Left kidney (tissue), 2 donors: Measurements from ENCODE around the gene DCAF8L2. TPM values are rescaled to one million over a fixed set of nuclear protein-coding genes. Genes with fewer than 3 reads are reported as not detected.
"Not testable (repeated sequence)": the region's sequence is repeated elsewhere in the genome, so short reads cannot be mapped to it uniquely, and the experiment has no call there.

Experiments
- DNase-seq: peaks from one replicate; pipeline ENCODE4 v3.0.0-alpha.2; 2013
- polyA plus RNA-seq: library from polyadenylated mRNA; unstranded; fragments of 120-200 nt; gene quantifications from one replicate; pipeline ENCODE4 v1.2.1, GENCODE V29; 2013; ENCODE audit not compliant: insufficient read length

The DCAF8L2 gene
- polyA plus RNA-seq, 1 donor, result not detected

DNA sequence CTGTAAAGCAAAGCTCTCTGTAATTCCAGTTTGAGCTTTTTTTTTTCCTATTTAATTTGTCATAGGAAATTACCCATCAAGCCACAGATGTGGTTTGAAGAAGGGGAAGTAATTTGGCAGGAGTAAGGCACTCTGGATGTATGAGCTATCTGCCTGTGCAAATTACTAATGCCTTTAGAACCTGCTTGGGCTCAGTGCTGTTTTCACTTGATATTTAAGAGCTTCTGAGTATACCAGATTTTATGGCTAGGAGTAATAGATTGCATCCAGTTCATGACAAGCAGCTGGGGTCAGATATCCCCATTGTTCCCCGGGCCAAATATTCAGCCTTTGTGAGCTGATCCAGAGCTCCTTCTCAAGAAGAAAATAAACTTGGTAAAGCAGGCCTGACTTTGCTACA is 89.1 kb downstream of the DCAF8L2 start:
- no peak for DNase-seq

- no peak for DNase-seq
Measured at GRCh38 chrX:27680726-27681125, 90.6 kb downstream of the DCAF8L2 start.

GRCh38 chrX:27683566-27684208 is 93.5 kb downstream of the DCAF8L2 start:
- not testable (repeated sequence) for DNase-seq

- DNase-seq, result no peak
Measured at GRCh38 chrX:27694667-27695066, 104.5 kb downstream of the DCAF8L2 start.

GRCh38 chrX:27706526-27706925 is 116.4 kb downstream of the DCAF8L2 start:
- no peak for DNase-seq

DNA sequence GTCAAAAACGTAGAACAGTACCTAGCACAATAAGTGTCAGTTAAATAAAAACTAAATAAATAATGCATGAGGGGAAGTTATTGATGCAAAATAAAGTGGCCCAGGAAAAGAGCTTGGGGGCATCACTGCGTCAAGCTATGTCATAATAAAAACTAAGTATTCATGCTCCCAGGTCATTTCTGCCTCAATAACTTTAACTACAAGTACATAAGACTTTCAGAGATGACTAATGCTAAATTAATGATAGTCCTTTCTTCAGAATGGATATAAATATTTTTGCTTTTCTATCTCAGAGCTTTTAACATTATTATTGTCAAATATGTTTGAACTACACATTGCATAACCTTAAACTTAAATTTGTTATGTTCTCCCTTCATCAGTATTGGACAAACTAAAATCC is 125.5 kb downstream of the DCAF8L2 start:
- DNase-seq, result no peak

GRCh38 chrX:27728291-27728690 is 138.1 kb downstream of the DCAF8L2 start:
- no peak for DNase-seq

- no peak for DNase-seq
Measured at GRCh38 chrX:27731962-27732361, 141.8 kb downstream of the DCAF8L2 start.

GRCh38 chrX:27735914-27736313 is 145.8 kb downstream of the DCAF8L2 start:
- DNase-seq, result no peak

- DNase-seq, result no peak
Measured at GRCh38 chrX:27740933-27741332, 150.8 kb downstream of the DCAF8L2 start.

DNA sequence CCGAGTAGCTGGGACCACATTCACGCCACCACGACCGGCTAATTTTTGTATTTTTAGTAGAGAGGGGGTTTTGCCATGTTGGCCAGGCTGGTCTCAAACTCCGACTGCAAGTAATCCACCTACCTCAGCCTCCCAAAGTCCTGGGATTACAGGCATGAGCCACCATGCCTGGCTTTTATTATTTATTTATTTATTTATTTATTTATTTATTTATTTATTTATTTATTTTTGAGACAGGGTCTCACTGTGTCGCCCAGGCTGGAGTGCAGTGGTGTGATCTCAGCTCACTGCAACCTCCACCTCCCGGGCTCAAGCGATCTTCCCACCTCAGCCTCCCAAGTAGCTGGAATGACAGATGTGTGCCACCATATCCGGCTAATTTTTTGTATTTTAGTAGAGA is 153.4 kb downstream of the DCAF8L2 start:
- not testable (repeated sequence) for DNase-seq

- DNase-seq, result no peak
Measured at GRCh38 chrX:27746516-27746915, 156.4 kb downstream of the DCAF8L2 start.

- not testable (repeated sequence) for DNase-seq
Measured at GRCh38 chrX:27750298-27750697, 160.2 kb downstream of the DCAF8L2 start.

DNA sequence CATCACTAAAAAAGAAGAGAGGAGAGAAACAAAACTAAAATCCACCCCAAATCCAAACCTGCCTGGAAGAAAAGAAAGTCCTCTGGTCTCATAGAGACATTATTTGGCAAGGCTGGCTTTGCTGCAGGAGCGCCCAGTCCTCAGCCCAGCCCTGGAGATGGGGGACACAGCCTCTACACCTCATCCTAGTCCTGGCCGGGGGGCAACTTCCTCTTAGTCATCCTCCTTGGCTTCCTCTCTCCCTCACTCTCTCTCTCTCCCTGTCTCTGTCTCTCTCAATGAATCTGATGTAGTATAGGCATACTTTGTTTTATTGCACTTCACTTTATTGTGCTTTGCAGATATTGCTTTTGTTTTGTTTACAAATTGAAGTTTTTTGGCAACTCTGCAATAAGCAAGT is 161.8 kb downstream of the DCAF8L2 start:
- DNase-seq, result no peak

- no peak for DNase-seq
Measured at GRCh38 chrX:27765718-27766117, 175.6 kb downstream of the DCAF8L2 start.

GRCh38 chrX:27767387-27767786 is 177.2 kb downstream of the DCAF8L2 start:
- DNase-seq, result no peak

DNA sequence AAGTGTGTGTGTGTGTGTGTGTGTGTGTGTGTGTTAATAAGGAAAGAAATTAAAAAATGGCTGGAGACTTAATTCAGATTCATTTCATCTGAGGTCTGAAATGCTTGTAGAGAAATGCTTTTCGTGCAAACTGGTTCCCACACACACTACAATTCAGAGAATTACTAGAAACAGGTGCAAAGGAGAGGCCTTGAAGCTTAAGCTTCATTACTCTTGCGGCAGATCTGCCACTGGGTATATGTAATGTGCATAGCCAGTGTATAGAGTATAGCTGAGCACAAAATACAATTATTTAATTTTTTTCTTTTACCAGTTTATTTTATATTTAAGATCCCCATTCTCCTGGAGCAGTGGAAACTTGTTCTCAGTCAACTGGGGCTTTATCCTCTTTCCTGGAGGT is 185.8 kb downstream of the DCAF8L2 start:
- DNase-seq, result no peak

DNA sequence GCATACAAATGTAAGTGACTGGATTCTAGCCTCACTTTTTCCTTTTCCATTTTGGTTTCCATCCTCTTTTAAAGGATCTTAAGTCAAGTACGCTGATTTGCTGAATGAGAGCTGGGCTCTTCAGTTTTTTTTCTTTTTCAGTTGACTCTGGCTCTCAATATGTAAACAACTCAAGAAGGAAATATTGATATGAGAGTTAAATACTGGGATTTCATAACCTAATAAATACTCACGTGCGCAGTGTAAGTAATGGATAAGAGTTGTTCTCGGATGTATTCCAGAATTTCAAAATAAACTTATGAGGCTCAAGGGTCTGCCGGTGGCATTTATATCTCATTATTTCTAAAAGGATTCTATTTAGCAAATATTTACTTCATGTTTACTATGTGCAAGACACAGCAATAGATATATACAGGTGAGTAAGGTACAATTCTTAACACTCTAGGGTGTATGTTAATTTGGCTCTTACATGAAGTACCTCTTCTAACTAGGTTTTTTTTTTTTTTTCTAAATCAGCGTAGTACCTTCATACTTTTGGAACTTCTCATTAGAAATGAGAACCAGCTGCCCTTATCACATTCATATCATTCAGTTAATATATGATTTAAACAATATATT is 206.6 kb downstream of the DCAF8L2 start:
- DNase-seq, result no peak

DNA sequence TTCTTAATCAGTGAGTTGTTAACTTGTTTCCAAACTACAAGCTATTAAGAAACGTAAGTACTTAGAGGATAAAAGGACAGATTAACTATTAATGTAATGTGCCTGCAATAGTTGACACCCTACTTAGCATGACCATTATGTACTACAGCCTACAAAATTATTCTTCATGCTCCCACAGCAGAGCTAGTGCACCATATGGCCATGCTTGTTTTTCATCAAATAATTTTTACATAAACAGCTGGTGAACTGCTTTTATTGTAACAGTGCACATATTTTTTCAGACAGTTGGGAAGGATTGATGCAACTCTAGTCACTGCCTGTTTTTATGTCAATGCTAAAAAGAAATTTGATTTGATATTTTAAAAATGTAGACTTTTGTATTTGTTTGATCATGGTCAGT is 207.4 kb downstream of the DCAF8L2 start:
- DNase-seq, result no peak

Other genes with a start within 250 kb of the DCAF8L2 start
- gene PPP4R3C, start 127.0 kb upstream of the DCAF8L2 start, polyA plus RNA-seq, result not detected
- gene MAGEB10, start 217.6 kb downstream of the DCAF8L2 start, polyA plus RNA-seq, result 0.07 TPM